ENCODE results near the gene ARHGAP19.

ARHGAP19 gene

GRCh38 chr10:97176226-97176625 lies 116.2 kb downstream of the ARHGAP19 start:
- POLR2A ChIA-PET, result no interaction called here
- TF ChIP-seq ZNF549 (tag by site-specific recombination; IDR thresholded peaks at IDR 0.05), result no peak
- no peak for TF ChIP-seq HOXA7 (CRISPR knock-in tag; IDR thresholded peaks at IDR 0.05; ENCODE audit: borderline replicate concordance)
- no peak for TF ChIP-seq ZNF211 (tag by site-specific recombination; IDR thresholded peaks at IDR 0.05; ENCODE audit: low read depth)
- TF ChIP-seq ZNF23 (tag by site-specific recombination; IDR thresholded peaks at IDR 0.05; ENCODE audit: borderline replicate concordance), result no peak
- TF ChIP-seq ZNF596 (tag by site-specific recombination; IDR thresholded peaks at IDR 0.05), result no peak
- Histone ChIP-seq H3K4me1 (ENCODE audit: control insufficient read depth, insufficient read depth, low read length) (no peaks in the 10 kb centered on the region), H3K27ac (ENCODE audit: extremely low read depth, low read depth, low read length) (no peak overlapping the region), H3K4me3 (ENCODE audit: low read depth, low read length) (no peak overlapping the region), H3K36me3 (ENCODE audit: control insufficient read depth in 2 of 2, insufficient read depth in 1 of 2, low read length in 2 of 2) (no peaks in the 10 kb centered on the region), H3K9me3 (ENCODE audit: control insufficient read depth, insufficient read depth, low read depth, low read length) (no peaks in the 10 kb centered on the region)
- CTCF ChIA-PET, result interaction anchor here (0.5 to 1.6 kb wide), 3 partner anchors 22 to 37 kb away, joined by 3 to 5 read pairs (median 5); no protein-coding TSS in a partner anchor

DNA sequence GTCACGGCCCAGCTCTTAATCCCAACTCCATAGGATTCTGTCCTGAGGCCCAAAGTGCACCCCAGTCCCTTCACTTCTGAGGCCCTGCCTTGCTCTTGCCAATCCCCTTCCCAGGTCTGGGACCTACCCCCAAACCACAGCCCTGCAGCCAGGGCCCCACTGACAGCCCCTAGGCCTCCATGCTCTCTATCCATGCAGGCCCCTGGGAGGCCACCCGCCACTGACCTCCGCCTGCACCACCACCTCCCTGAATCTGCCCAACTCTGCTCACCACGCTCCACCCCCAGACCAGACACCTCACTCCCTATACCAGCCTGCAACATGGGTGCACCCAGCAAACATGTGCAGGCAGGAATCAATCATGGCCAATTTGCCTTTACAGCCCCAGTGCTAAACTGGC lies 116.9 kb downstream of the ARHGAP19 start:
- ChIA-PET POLR2A (no interaction called here), CTCF (interaction anchor here (1.1 to 1.5 kb wide), 3 partner anchors 10 to 34 kb away, joined by 3 to 6 read pairs (median 3); partner anchors contain the start of gene SLIT1)
- Histone ChIP-seq H3K4me3 (ENCODE audit: low read depth, low read length) (no peak overlapping the region), H3K36me3 (ENCODE audit: control insufficient read depth in 2 of 2, insufficient read depth in 1 of 2, low read length in 2 of 2) (no peaks in the 10 kb centered on the region), H3K9me3 (ENCODE audit: control insufficient read depth, insufficient read depth, low read depth, low read length) (no peaks in the 10 kb centered on the region), H3K4me1 (ENCODE audit: control insufficient read depth, insufficient read depth, low read length) (no peaks in the 10 kb centered on the region), H3K27ac (ENCODE audit: extremely low read depth, low read depth, low read length) (no peak overlapping the region)
- TF ChIP-seq ZNF843 (tag by site-specific recombination; IDR thresholded peaks at IDR 0.05) (no peak), ZNF423 (tag by site-specific recombination; IDR thresholded peaks at IDR 0.05) (no peak), ZNF555 (tag by site-specific recombination; conservative IDR thresholded peaks at IDR 0.05) (no peak), KLF1 (tag by site-specific recombination; IDR thresholded peaks at IDR 0.05) (no peak), ZNF626 (tag by site-specific recombination; IDR thresholded peaks at IDR 0.05) (no peak), SP2 (tag by site-specific recombination; IDR thresholded peaks at IDR 0.05) (no peak), ZFHX2 (tag by site-specific recombination; conservative IDR thresholded peaks at IDR 0.05) (no peak), ZNF350 (tag by site-specific recombination; IDR thresholded peaks at IDR 0.05) (no peak), ZNF513 (tag by site-specific recombination; IDR thresholded peaks at IDR 0.05) (no peak), ZNF544 (tag by site-specific recombination; IDR thresholded peaks at IDR 0.05) (no peak), ZNF112 (tag by site-specific recombination; IDR thresholded peaks at IDR 0.05) (no peak), ZIC2 (tag by site-specific recombination; IDR thresholded peaks at IDR 0.05) (no peak), SETDB1 (IDR thresholded peaks at IDR 0.05; ENCODE audit: insufficient read length, low read length) (no peak), ZNF184 (tag by site-specific recombination; IDR thresholded peaks at IDR 0.05) (no peak), ZNF518A (tag by site-specific recombination; conservative IDR thresholded peaks at IDR 0.05; ENCODE audit: low read depth) (no peak)
- TF ChIP-seq, protein P1, sequence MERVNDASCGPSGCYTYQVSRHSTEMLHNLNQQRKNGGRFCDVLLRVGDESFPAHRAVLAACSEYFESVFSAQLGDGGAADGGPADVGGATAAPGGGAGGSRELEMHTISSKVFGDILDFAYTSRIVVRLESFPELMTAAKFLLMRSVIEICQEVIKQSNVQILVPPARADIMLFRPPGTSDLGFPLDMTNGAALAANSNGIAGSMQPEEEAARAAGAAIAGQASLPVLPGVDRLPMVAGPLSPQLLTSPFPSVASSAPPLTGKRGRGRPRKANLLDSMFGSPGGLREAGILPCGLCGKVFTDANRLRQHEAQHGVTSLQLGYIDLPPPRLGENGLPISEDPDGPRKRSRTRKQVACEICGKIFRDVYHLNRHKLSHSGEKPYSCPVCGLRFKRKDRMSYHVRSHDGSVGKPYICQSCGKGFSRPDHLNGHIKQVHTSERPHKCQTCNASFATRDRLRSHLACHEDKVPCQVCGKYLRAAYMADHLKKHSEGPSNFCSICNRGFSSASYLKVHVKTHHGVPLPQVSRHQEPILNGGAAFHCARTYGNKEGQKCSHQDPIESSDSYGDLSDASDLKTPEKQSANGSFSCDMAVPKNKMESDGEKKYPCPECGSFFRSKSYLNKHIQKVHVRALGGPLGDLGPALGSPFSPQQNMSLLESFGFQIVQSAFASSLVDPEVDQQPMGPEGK (tag by site-specific recombination; IDR thresholded peaks at IDR 0.05), result no peak
